ENCODE data around the gene CIC. TPM values are rescaled to one million over a fixed set of nuclear protein-coding genes. Genes with fewer than 3 reads are reported as not detected.

CIC gene
- total and polyA plus RNA-seq, 2 of the 13 experiments (the other 11 are each of a cell fraction or from before 2014, with no cell fraction given) = 5.9 to 8.0 TPM

GRCh38 chr19:42281827-42282762 lies 13.0 kb downstream of the CIC start (continued):
- TF ChIP-seq ZNF431 (CRISPR knock-in tag; IDR thresholded peaks at IDR 0.05; ENCODE audit: borderline replicate concordance, low read depth) (0 out of 2 replicates have a peak, but pooled peaks have one; percentile 33), ZNF264 (CRISPR knock-in tag; IDR thresholded peaks at IDR 0.05) (no peak), SP5 (CRISPR knock-in tag; IDR thresholded peaks at IDR 0.05; ENCODE audit: borderline replicate concordance, low read depth) (no peak; the same call in 1 of the 2 replicates), NR2F1 (CRISPR knock-in tag; IDR thresholded peaks at IDR 0.05) (0 out of 4 replicates have a peak, but pooled peaks of 1 of the 2 experiments have one; percentile 12), ZNF883 (CRISPR knock-in tag; IDR thresholded peaks at IDR 0.05; ENCODE audit: not compliant biosample characterization) (no peak), NFKBIZ (CRISPR knock-in tag; IDR thresholded peaks at IDR 0.05) (no peak), ZNF12 (CRISPR knock-in tag; IDR thresholded peaks at IDR 0.05) (0 out of 2 replicates have a peak, but pooled peaks have one; percentile 7), FUBP1 (CRISPR knock-in tag; IDR thresholded peaks at IDR 0.05; ENCODE audit: borderline replicate concordance) (no peak), ZBTB7B (CRISPR knock-in tag; IDR thresholded peaks at IDR 0.05) (0 out of 2 replicates have a peak, but pooled peaks have one; percentile 28), RELA (CRISPR knock-in tag; IDR thresholded peaks at IDR 0.05) (no peak), NR2C2 (CRISPR knock-in tag; IDR thresholded peaks at IDR 0.05; ENCODE audit: borderline replicate concordance) (peak; percentile 49; the same call in 1 of the 2 replicates), MYC (CRISPR knock-in tag; IDR thresholded peaks at IDR 0.05; ENCODE audit: borderline replicate concordance) (peak; percentile 27; the same call in 1 of the 2 replicates), GATAD1 (CRISPR knock-in tag; IDR thresholded peaks at IDR 0.05) (0 out of 2 replicates have a peak, but pooled peaks have one; percentile 19), TEF (CRISPR knock-in tag; IDR thresholded peaks at IDR 0.05) (no peak), SAFB2 (CRISPR knock-in tag; IDR thresholded peaks at IDR 0.05; ENCODE audit: borderline replicate concordance, low read depth) (no peak), POLR2AphosphoS5 (IDR thresholded peaks at IDR 0.05; ENCODE audit: low read depth, low read length) (no peak), CAMTA2 (CRISPR knock-in tag; IDR thresholded peaks at IDR 0.05; ENCODE audit: borderline replicate concordance) (peak; percentile 45; the same call in 1 of the 2 replicates), JUND (CRISPR knock-in tag; IDR thresholded peaks at IDR 0.05) (peak; percentile 97), REPIN1 (CRISPR knock-in tag; IDR thresholded peaks at IDR 0.05; ENCODE audit: borderline replicate concordance, low read depth) (no peak), GATAD2A (CRISPR knock-in tag; IDR thresholded peaks at IDR 0.05) (peak; percentile 50), ZNF329 (CRISPR knock-in tag; IDR thresholded peaks at IDR 0.05; ENCODE audit: low read depth) (no peak), ZNF546 (CRISPR knock-in tag; conservative IDR thresholded peaks at IDR 0.05) (no peak)
- TF ChIP-seq, protein P1, sequence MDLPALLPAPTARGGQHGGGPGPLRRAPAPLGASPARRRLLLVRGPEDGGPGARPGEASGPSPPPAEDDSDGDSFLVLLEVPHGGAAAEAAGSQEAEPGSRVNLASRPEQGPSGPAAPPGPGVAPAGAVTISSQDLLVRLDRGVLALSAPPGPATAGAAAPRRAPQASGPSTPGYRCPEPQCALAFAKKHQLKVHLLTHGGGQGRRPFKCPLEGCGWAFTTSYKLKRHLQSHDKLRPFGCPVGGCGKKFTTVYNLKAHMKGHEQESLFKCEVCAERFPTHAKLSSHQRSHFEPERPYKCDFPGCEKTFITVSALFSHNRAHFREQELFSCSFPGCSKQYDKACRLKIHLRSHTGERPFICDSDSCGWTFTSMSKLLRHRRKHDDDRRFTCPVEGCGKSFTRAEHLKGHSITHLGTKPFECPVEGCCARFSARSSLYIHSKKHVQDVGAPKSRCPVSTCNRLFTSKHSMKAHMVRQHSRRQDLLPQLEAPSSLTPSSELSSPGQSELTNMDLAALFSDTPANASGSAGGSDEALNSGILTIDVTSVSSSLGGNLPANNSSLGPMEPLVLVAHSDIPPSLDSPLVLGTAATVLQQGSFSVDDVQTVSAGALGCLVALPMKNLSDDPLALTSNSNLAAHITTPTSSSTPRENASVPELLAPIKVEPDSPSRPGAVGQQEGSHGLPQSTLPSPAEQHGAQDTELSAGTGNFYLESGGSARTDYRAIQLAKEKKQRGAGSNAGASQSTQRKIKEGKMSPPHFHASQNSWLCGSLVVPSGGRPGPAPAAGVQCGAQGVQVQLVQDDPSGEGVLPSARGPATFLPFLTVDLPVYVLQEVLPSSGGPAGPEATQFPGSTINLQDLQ (CRISPR knock-in tag; IDR thresholded peaks at IDR 0.05) = 0 out of 2 replicates have a peak, but pooled peaks have one; percentile 66
